Measurements from ENCODE around the gene C1orf115.
"Not testable (repeated sequence)": the region's sequence is repeated elsewhere in the genome, so short reads cannot be mapped to it uniquely, and the experiment has no call there.

C1orf115 gene

GRCh38 chr1:220690140-220691052, at the start of gene C1orf115:
Gene C1orf115 (plus strand): TSS chr1:220690363. CDS start chr1:220690403, 40 bp downstream.
- no peak for DNase-seq

- DNase-seq = no peak
These were observed 47.9 kb upstream of the C1orf115 start for GRCh38 chr1:220642285-220642684.

DNA sequence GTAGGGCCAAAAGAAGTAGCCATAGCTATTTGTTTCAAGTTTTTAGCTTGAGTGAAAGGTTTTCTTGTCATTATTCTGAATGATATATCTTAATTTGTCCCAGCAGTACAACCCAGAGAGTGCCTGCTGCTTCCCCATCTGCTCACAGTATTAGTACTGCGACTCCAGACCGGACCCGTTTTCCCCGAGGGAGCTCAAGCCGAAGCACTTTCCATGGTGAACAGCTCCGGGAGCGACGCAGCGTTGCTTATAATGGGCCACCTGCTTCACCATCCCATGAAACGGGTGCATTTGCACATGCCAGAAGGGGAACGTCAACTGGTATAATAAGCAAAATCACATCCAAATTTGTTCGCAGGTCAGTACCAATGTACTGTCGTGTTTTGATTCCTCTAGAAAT, 37.2 kb upstream of the C1orf115 start:
- DNase-seq = no peak

DNA sequence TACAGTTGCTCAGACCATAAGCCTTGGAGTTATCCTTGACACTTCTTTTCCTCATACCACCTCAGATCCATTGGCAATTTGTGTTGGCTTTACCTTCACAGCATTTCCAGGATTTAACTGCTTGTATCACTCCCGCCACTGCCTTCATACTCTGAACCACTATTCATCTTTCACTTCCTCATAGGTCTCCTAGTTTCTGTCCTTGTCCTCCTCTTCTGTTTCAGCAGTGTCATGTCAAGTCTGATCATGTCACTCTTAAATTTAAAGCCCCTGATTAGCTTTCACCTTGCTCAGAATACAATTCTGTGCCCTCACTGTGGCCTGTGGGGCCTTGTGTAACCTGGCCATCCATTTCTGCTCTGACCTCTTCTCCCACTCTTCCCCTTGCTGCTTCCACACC, 34.7 kb upstream of the C1orf115 start:
- no peak for DNase-seq

DNA sequence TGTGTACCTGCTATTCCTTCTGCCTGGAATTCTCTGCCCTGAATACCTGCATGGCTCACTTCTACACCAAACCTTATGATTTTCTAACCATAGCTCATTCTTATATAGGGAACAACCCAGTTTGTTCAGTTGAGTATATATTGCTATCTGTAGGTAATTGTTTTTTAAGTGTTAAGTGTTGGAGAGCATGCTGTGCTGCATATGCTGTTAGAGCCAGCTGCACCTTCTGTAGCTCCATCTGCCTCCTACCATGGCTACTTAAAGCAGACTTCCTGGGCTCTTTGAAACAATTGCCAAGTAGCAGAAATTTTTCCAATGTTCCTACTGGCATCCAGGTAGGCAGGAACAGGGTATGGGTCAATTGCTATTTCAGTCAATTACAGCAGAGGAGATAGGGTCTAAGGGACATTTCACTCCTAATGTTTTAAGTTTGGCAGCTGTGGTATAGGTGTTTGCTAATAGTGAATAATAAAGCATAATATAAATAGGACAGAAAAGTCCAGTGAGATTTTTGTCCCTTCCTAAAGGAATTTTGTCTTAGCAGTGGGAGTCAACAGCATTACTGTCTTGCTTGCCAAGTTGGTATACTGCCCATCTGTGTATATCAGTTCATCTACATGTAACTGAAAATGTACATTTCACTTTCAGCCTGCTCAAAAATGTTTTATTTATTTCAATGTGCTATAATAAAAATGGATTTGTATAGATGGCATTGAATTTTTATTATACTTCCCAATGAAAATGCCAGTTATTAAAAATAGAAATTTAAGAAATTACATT, 34.0 kb upstream of the C1orf115 start:
- DNase-seq = no peak

DNA sequence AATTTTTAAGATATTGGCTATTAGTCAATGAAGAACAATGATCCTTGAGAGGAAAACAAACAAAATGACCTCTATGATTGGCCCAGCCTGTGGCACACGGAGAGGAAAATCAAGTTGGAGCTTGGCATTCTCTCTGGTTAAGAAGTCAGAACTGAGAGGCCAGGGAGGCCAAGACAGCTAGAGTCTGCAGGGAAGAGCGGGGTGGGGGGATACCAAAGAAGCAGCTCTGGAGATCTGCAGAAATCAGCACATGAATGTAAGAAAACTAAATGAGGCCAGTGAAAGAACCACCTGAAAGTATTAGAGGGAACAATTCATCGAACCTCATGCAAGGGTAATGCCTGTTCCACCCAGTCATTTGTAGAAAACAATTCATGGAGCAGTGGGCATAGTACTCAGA, 23.8 kb upstream of the C1orf115 start:
- DNase-seq = no peak

DNA sequence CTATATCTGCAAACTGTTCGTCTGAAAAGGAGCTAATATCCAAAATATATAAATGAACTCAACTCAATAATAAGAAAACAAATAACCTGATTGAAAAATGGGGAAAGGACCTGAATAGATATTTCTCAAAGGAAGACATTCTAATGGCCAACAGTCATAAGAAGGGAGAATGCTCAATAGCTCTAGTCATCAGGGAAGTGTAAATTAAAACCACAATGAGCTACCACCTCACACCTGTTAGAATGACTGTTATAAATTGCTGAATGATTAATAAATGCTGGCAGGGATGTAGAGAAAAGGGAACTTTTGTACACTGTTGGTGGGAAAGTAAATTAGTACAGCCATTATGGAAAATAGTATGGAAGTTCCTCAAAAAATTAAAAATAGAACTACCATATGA, 21.2 kb upstream of the C1orf115 start:
- no peak for DNase-seq

DNA sequence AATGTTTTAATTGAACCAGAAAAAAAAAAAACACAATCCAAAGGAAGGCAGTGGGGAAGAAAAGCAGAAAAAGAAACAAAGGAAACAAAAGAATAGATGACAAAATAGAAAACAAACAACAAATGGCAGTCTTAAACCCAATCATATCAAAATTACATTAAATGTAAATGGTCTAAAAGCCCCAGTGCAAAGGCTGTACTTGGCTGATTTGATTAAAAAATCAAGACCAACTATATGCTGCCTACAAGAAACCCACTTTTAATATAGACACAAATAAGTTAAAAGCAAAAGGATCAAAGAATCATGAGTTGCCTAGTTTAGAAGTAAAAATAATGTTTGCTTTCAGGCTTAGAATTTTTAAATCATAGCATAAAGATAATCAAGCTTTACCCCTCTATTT, 19.8 kb upstream of the C1orf115 start:
- DNase-seq = no peak

DNA sequence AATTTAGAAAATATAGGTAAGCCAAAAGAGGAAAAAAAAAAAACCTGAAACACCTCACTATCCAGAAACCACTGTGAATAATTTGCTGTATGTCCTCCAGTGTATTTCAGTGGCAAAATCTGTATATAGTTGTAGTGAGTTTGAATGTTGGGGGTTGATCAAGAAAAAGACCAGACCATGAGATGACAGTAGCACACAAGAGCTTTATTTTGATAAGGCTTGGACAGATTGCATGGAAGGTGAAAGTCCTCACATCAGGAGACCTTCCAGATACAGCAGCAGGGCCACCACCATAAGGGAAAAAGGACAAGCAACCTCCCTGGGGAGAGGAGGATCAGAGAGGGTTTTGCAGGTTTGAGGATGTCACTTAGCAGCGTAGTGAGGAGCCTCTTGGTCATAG, 16.2 kb upstream of the C1orf115 start:
- DNase-seq = no peak

DNA sequence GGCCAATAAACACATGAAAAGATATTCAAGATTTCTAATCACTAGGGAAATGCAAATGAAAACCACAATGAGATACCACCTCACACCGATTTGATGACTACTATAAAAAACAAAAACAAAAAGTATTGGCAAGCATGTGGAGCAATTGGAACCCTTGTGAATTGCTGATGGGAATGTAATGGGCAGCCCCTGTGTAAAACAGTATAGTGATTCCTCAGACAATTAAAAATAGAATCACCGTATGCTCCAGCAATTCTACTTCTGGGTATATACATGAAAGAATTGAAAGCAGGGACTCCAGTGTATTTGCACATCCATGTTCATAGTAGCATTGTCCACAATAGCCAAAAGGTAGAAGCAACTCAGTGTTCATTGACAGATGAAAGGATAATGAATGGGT, 12.9 kb upstream of the C1orf115 start:
- DNase-seq = no peak

DNA sequence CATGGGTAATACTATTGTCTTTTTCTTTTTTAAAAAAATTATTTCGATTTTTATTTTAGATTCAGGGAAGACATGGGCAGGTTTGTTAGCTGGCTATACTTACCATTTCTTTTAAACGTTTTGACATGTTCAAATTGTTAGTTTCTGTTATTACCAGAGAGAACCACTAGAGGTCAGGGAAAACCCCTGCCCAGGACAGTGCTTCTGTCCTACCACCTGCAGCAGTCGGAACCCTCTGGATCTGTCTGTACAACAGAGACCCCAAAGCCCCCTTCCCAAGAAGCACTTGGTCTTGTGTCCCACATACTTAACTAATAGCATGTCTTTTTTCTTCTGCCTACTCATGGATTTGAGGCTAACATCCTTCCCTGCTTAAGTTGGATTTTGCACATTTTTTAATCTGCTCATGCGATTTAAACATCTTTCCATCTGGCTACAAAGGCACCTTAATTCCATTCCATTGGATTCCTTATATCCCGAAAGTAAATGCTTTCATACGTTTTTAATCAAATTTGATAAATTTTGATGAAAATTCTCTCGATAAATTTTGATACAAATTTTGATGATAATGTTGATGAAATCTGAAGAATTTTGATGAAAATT, 10.0 kb upstream of the C1orf115 start:
- DNase-seq = no peak

DNA sequence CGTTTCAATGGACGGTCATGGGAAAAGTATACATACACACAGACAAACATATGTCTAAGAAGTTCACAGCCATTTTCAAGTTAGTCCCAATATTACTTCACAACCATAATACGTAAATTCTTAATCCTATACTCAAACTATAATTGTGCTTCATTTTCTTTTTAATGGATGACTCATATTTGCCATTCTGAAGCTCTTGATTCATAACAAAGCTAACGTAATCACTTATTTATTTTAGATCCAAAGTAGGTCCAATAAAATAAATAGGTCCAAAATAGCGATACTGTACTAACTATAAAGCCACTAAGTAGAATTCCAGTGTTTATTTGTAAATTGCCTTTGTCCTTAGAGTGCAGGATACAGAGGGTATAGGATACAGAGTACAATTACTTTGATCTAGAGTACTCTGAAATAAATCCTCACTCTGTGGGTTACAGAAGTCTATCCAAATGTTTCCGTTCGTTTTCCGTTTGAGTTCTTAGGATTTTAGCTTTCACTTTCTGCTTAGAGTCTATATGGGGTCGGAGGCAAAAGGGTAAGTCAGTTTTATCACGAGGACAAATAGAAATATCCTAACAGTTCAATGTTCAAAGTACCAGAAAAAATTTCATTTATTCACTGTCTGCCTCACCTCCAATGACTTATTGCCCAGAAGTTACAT, 8.8 kb upstream of the C1orf115 start:
- DNase-seq = no peak

GRCh38 chr1:220682901-220683576, 7.1 kb upstream of the C1orf115 start:
- no peak for DNase-seq

GRCh38 chr1:220683716-220684115, 6.4 kb upstream of the C1orf115 start:
- DNase-seq = not testable (repeated sequence)

- no peak for DNase-seq
These were observed 5.3 kb upstream of the C1orf115 start for GRCh38 chr1:220684890-220685289.

DNA sequence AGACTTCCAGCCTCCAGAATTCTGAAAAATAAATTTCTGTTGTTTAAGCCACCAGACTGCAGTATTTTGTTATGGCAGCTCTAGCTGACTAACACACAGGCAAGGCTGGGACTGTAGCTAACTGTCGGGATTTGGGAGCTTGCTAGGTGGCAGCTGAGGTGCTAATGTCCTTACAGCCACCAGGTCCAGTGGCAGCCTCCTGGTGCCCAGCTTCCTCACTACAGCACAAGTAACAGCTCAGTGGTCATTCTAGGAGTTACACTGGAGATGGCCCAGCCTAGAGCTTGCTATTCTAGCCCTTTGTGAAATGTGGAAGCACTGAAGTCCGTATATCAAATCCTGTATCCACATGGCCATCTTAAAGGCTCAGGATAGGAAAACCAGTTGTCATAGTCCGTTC, 4.3 kb upstream of the C1orf115 start:
- DNase-seq = no peak

GRCh38 chr1:220687809-220688208, 2.4 kb upstream of the C1orf115 start:
- no peak for DNase-seq

DNA sequence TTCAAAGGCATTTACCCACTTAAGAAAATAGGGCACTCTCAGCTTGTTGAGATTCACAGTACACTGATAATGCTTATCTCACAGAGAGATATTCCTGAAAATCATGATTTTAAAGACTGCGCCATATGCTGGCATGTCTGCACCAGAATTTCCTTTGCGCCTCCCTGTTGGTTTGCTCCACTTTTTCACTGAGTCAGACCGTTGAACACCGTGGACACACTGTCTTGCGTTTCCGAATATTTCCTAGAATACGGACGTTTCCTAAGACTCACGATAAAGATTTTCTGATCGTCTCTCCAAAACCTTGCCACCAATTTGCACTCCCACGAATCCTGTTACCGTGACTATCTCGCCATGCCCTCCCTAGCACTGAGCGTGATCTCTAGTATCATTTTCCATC, 497 bp upstream of the C1orf115 start:
- no peak for DNase-seq

DNA sequence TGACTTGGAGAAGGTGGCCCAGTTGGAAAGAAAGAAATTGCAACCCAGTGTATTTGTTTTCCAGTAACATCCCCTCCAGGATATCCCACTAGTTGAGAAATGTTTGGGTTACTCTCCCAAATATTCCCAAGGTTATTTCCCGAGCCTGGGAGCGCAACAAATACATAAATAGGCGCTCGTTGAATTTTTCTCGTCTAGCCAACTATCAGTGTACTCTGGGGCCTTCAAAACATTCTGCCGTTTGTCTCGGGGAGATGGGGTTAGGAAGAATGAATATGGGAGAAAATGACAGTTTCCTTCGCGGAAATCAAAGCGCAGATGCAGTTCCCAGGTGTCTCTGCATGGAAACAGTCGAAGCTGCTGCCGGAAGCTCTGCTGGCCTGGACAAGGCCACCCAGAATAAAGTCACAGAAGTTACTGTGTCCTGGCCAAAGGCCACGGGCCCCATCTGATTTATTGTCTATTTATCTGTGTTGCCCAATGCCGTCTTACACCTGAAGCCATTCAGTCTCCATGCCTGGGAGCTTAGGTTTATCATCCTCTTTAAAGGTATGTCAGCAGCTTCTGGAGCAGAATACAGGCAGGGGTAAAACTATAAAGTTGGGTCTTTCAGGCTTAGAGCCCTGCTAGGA, 1.0 kb downstream of the C1orf115 start:
- no peak for DNase-seq

GRCh38 chr1:220692436-220693228, 2.5 kb downstream of the C1orf115 start:
- no peak for DNase-seq

DNA sequence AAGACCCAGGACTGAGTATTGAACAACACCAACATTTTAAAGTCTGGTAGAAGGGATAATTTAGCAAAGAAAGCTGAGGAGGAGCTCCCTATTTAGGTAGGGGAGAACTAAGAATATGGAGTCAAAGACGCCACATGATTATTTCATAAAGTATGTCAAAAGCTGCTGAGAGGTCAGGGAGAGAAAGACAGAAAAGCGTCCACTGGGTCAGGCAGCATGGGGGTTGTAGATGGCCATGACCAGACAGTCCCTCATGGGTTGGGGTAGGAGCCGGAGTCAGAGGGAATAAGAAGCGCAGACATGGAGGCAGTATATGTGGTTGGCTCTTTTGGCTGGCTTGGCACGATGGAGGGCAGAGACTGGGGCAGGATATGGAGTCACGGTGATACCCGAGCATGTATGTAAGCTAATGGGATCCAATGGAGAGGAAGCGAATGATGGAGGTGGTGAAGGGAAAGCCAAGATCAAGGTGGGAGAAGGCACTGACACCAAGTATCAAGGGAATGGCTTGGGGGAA, 4.8 kb downstream of the C1orf115 start:
- DNase-seq = no peak

Measured in NCI-H187 treated with DMSO at 0.1 percent for 48 hours (cell line).